Neural progenitor cell (in vitro differentiated cells): ENCODE data around the gene SERPINB6. TPM values are rescaled to one million over a fixed set of nuclear protein-coding genes. Genes with fewer than 3 reads are reported as not detected.

Experiments
- DNase-seq: peaks from one replicate; pipeline ENCODE4 v3.0.0-alpha.2; 2016; ENCODE audit warnings: low spot score
- H2AFZ ChIP-seq: fragments of 200-600 bp; sonication (generic); replicated peaks from 2 replicates; pipeline ENCODE4 v1.6.1; 2016; ENCODE audit warnings: antibody characterized with exemption
- H3F3A ChIP-seq: fragments of 200-600 bp; sonication (generic); 2 replicates; pipeline ENCODE4 v1.6.1; 2016; ENCODE audit warnings: antibody characterized with exemption, low read depth
- H3K27ac ChIP-seq: fragments of 200-600 bp; sonication (generic); 2 replicates; pipeline ENCODE4 v1.5.1; 2016; ENCODE audit warnings: mild to moderate bottlenecking
- H3K27me3 ChIP-seq: fragments of 200-600 bp; sonication (generic); 2 replicates; pipeline ENCODE4 v1.6.1; 2016; ENCODE audit warnings: mild to moderate bottlenecking, moderate library complexity
- H3K36me3 ChIP-seq: fragments of 200-600 bp; sonication (generic); 2 replicates; pipeline ENCODE4 v1.5.1; 2016
- H3K4me1 ChIP-seq: fragments of 200-600 bp; sonication (generic); 2 replicates; pipeline ENCODE4 v1.6.1; 2016; ENCODE audit warnings: mixed run types
- H3K4me2 ChIP-seq: fragments of 200-600 bp; sonication (generic); 2 replicates; pipeline ENCODE4 v1.6.1; 2016
- H3K4me3 ChIP-seq: fragments of 200-600 bp; sonication (generic); 2 replicates; pipeline ENCODE4 v1.5.1; 2016
- H3K79me2 ChIP-seq: fragments of 200-600 bp; sonication (generic); 2 replicates; pipeline ENCODE4 v1.6.1; 2016; ENCODE audit warnings: low read depth
- H3K9ac ChIP-seq: fragments of 200-600 bp; sonication (generic); 2 replicates; pipeline ENCODE4 v1.6.1; 2016
- H3K9me3 ChIP-seq: fragments of 200-600 bp; sonication (generic); 2 replicates; pipeline ENCODE4 v1.5.1; 2016; ENCODE audit warnings: low read depth
- H4K20me1 ChIP-seq: fragments of 200-600 bp; sonication (generic); 2 replicates; pipeline ENCODE4 v1.6.1; 2016; ENCODE audit warnings: low read depth
- H3K27ac Mint-ChIP-seq: 3 replicates; pipeline ENCODE4 v1.8.0; 2021; ENCODE audit warnings: mixed read lengths
- H3K27me3 Mint-ChIP-seq: 2 replicates; pipeline ENCODE4 v1.8.0; 2022; ENCODE audit warnings: low read depth, mild to moderate bottlenecking, inconsistent platforms, moderate library complexity, mixed read lengths; ENCODE audit not compliant: insufficient read depth
- H3K36me3 Mint-ChIP-seq: 3 replicates; pipeline ENCODE4 v1.8.0; 2021; ENCODE audit warnings: mixed read lengths
- H3K4me1 Mint-ChIP-seq: 3 replicates; pipeline ENCODE4 v1.8.0; 2021; ENCODE audit warnings: mixed read lengths
- H3K4me3 Mint-ChIP-seq: 3 replicates; pipeline ENCODE4 v1.8.0; 2021; ENCODE audit warnings: mild to moderate bottlenecking, moderate library complexity, mixed read lengths
- H3K9me3 Mint-ChIP-seq: 3 replicates; pipeline ENCODE4 v1.8.0; 2020; ENCODE audit warnings: mixed read lengths
- EZH2 ChIP-seq: fragments of 200-600 bp; sonication (generic); IDR thresholded peaks from 2 replicates; pipeline ENCODE4 v1.6.1; 2017; ENCODE audit warnings: antibody characterized with exemption, mild to moderate bottlenecking, moderate library complexity
- EZH2phosphoT487 ChIP-seq: fragments of 200-600 bp; sonication (generic); IDR thresholded peaks from 2 replicates; pipeline ENCODE4 v1.6.1; 2017; ENCODE audit warnings: antibody characterized with exemption
- total RNA-seq: library from RNA; depleted of rRNA; stranded (reverse); fragments of >200 nt; gene quantifications from 2 replicates; pipeline ENCODE4 v1.2.3, GENCODE V29; 2015; ENCODE audit warnings: low replicate concordance
- TF ChIP-seq, protein P1 (sequence below): fragments of 200-600 bp; sonication (generic); IDR thresholded peaks from 2 replicates; pipeline ENCODE4 v1.5.1; 2017; ENCODE audit warnings: antibody characterized with exemption, mild to moderate bottlenecking

SERPINB6 gene
- total RNA-seq, 1 donor from 2014 or later, result 13.3 TPM

DNA sequence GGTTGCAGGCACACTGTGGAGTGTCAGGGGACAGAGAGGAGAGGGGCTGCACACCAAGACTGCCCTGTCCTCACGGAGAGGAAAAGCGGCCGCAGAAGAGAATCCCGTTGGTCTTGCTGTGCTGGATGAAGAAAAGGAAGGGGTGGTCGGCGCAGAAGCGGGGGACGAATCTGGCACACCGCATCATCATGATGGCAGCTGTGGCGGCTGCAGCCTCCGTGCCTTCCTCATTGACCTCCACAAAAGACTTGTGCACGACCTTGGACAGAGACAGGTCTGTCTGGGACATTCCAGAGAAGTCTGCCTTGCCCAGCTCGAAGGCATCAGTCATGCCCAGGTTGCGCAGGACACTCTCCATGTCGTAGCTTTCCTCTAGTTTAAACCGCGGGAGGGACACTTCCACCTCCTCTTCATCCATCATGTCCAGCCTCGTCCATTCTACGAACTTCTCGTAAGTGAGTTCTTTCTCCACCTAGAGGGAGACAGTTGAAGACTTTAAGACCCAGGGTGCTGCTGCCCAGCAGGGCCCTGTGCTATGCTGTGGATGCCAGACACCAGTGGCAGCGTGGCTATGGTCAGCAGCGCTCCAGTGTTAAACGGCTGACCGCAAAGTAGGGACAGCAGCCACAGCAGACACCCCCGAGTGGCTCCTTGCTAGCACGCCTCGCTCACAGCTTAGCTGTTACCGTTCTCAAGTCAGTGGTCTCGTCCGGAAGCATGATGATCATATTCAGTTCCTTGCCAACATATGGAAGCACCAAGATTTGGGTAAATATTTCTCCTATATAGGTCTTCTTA, 22.9 kb downstream of the SERPINB6 start:
- H3K79me2 ChIP-seq, result no peaks in the 10 kb centered on the region
- H3K9me3 ChIP-seq, result no peaks in the 10 kb centered on the region
- no peak overlapping the region for H2AFZ ChIP-seq
- no peak for TF ChIP-seq EZH2
- TF ChIP-seq, protein P1, sequence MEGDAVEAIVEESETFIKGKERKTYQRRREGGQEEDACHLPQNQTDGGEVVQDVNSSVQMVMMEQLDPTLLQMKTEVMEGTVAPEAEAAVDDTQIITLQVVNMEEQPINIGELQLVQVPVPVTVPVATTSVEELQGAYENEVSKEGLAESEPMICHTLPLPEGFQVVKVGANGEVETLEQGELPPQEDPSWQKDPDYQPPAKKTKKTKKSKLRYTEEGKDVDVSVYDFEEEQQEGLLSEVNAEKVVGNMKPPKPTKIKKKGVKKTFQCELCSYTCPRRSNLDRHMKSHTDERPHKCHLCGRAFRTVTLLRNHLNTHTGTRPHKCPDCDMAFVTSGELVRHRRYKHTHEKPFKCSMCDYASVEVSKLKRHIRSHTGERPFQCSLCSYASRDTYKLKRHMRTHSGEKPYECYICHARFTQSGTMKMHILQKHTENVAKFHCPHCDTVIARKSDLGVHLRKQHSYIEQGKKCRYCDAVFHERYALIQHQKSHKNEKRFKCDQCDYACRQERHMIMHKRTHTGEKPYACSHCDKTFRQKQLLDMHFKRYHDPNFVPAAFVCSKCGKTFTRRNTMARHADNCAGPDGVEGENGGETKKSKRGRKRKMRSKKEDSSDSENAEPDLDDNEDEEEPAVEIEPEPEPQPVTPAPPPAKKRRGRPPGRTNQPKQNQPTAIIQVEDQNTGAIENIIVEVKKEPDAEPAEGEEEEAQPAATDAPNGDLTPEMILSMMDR, result no peak
- TF ChIP-seq EZH2phosphoT487, result no peak
- H3K4me2 ChIP-seq, result no peak overlapping the region
- Mint-ChIP-seq H3K9me3 (no peaks in the 10 kb centered on the region), H3K4me3 (no peak overlapping the region), H3K4me1 (peaks cover 16% of the 10 kb centered on the region), H3K36me3 (peaks cover 16% of the 10 kb centered on the region), H3K27me3 (peaks cover 2% of the 10 kb centered on the region), H3K27ac (no peak overlapping the region)
- H3F3A ChIP-seq, result no peaks in the 10 kb centered on the region
- no peaks in the 10 kb centered on the region for H3K27me3 ChIP-seq
- H3K36me3 ChIP-seq, result no peaks in the 10 kb centered on the region
- H3K4me1 ChIP-seq, result no peaks in the 10 kb centered on the region
- H4K20me1 ChIP-seq, result no peaks in the 10 kb centered on the region
- no peak overlapping the region for H3K9ac ChIP-seq
- no peak for DNase-seq
- H3K27ac ChIP-seq, result no peak overlapping the region
- no peak overlapping the region for H3K4me3 ChIP-seq

DNA sequence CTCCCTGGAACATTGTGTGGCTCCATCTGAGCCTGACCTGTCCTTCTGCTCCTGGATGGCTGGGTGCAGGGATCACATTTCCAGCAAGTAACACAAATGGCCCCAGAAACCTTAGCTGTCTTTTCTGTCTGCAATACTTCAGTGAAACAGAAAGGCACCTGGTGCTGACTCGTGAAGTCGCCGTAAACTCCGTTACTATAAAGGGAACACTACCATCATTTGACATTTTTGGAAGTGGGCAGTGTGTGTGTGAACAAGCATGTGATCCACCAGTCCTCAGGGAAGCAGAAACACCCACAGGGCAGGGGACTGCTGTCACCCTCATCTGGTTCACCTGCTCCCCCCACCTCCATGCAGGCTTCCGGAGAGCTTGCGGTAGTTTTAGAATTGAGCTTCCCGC, 23.9 kb downstream of the SERPINB6 start:
- peaks cover 13% of the 10 kb centered on the region for H3K36me3 Mint-ChIP-seq

DNA sequence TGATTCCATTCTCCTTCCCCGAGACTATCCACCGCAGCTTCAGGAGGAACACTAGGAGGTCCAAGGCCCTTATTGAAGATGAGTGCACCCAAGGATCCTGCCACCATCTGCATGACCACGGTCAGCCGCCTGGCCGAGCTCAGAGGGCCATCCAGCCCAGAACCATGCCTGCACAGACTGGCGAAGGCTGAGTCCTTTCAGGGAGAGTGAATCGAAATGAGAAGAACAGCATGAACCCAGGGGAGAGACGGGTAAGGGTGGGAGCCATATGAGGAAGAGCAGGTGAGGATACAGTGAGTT, 26.3 kb downstream of the SERPINB6 start:
- no peak overlapping the region for H3K4me3 ChIP-seq
- H3K36me3 ChIP-seq, result no peaks in the 10 kb centered on the region
- H2AFZ ChIP-seq, result no peak overlapping the region
- Mint-ChIP-seq H3K4me1 (peaks cover 4% of the 10 kb centered on the region), H3K27ac (peak overlapping the region; percentile 88), H3K36me3 (peaks cover 9% of the 10 kb centered on the region), H3K27me3 (peaks cover 2% of the 10 kb centered on the region), H3K4me3 (no peak overlapping the region), H3K9me3 (no peaks in the 10 kb centered on the region)
- no peak overlapping the region for H3K4me2 ChIP-seq
- H3F3A ChIP-seq, result no peaks in the 10 kb centered on the region
- no peak overlapping the region for H3K27ac ChIP-seq
- no peak for TF ChIP-seq EZH2phosphoT487
- TF ChIP-seq, protein P1, result no peak
- H3K9me3 ChIP-seq, result no peaks in the 10 kb centered on the region
- peaks cover 4% of the 10 kb centered on the region for H3K4me1 ChIP-seq
- no peak for DNase-seq
- no peaks in the 10 kb centered on the region for H4K20me1 ChIP-seq
- no peak overlapping the region for H3K9ac ChIP-seq
- H3K27me3 ChIP-seq, result no peaks in the 10 kb centered on the region
- H3K79me2 ChIP-seq, result no peaks in the 10 kb centered on the region

More for the DNA sequence above, 23.9 kb downstream of the SERPINB6 start:
- DNase-seq, result no peak
- no peak overlapping the region for H3K27ac ChIP-seq
- no peaks in the 10 kb centered on the region for H4K20me1 ChIP-seq
- H3F3A ChIP-seq, result no peaks in the 10 kb centered on the region
- H2AFZ ChIP-seq, result no peak overlapping the region
- no peaks in the 10 kb centered on the region for H3K36me3 ChIP-seq
- peaks cover 4% of the 10 kb centered on the region for H3K4me1 ChIP-seq
- H3K9ac ChIP-seq, result no peak overlapping the region
- H3K79me2 ChIP-seq, result no peaks in the 10 kb centered on the region
- H3K4me3 Mint-ChIP-seq, result no peak overlapping the region
- TF ChIP-seq, protein P1, result no peak
- TF ChIP-seq EZH2phosphoT487 (no peak), EZH2 (no peak)
- peaks cover 13% of the 10 kb centered on the region for H3K4me1 Mint-ChIP-seq
- H3K4me2 ChIP-seq, result no peak overlapping the region
- H3K9me3 Mint-ChIP-seq, result no peaks in the 10 kb centered on the region
- no peaks in the 10 kb centered on the region for H3K27me3 ChIP-seq
- no peak overlapping the region for H3K27ac Mint-ChIP-seq
- peaks cover 1% of the 10 kb centered on the region for H3K27me3 Mint-ChIP-seq
- H3K4me3 ChIP-seq, result no peak overlapping the region
- no peaks in the 10 kb centered on the region for H3K9me3 ChIP-seq
